ENCODE measurements around the gene CDH10. TPM values are rescaled to one million over a fixed set of nuclear protein-coding genes. Genes with fewer than 3 reads are reported as not detected.

CDH10 gene
- total and polyA plus RNA-seq, 2 of the 4 experiments (the other 2 are of a cell fraction): 0.18 to 0.21 TPM

DNA sequence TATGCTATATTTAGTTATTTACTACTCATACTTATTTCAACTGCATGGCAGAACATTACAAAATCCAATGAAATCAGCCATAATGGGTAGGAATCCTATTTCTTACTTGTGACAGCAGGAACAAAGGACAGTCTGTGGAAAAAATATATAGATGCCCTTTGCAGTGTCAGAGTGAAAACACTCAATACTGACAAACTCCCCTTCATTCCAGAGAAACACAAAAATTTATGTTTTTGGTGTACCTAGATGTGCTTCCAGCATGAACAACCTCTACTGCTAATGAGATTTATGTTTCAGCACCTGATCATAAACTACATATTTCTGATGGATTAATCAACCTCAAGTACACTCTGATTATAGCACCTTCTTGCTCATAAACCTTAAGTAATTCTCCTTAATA lies 132.4 kb downstream of the CDH10 start:
- Histone ChIP-seq H3K9ac (ENCODE audit: low read depth, low read length) (no peak overlapping the region), H2AK9ac (replicated peaks; ENCODE audit: low read depth, low read length, poor library complexity) (no peak overlapping the region), H3K56ac (ENCODE audit: extremely low read depth, insufficient read depth, low read length) (no peak overlapping the region), H3K4me3 (ENCODE audit: insufficient read depth, low read depth, low read length) (no peak overlapping the region), H2BK20ac (ENCODE audit: low read depth, low read length) (no peak overlapping the region), H4K8ac (ENCODE audit: low read depth in 2 of 2, low read length in 2 of 2) (no peak overlapping the region), H3K14ac (replicated peaks; ENCODE audit: low read depth, low read length) (no peak overlapping the region), H3K9me1 (ENCODE audit: insufficient read depth, low read length) (no peaks in the 10 kb centered on the region), H3K4me1 (ENCODE audit: control insufficient read depth, insufficient read depth, low read length) (no peaks in the 10 kb centered on the region), H2BK120ac (ENCODE audit: low read depth, low read length) (no peak overlapping the region), H3K18ac (ENCODE audit: low read depth, low read length) (no peak overlapping the region), H3K4me2 (ENCODE audit: low read depth, low read length) (no peak overlapping the region), H4K91ac (ENCODE audit: insufficient read depth, low read depth, low read length) (no peak overlapping the region), H2AK5ac (ENCODE audit: low read depth, low read length) (no peak overlapping the region), H2BK5ac (ENCODE audit: low read depth, low read length, poor library complexity, severe bottlenecking) (no peak overlapping the region), H3K27ac (ENCODE audit: insufficient read depth, low read length) (no peak overlapping the region), H3K36me3 (ENCODE audit: control insufficient read depth, insufficient read depth, low read length) (no peaks in the 10 kb centered on the region), H3K4ac (ENCODE audit: low read depth, low read length) (no peak overlapping the region), H2AFZ (replicated peaks; ENCODE audit: low read length, poor library complexity) (no peak overlapping the region), H4K5ac (ENCODE audit: low read depth, low read length) (no peak overlapping the region), H2BK15ac (ENCODE audit: low read depth, low read length) (no peak overlapping the region), H3K9me3 (ENCODE audit: control insufficient read depth, insufficient read depth, low read length) (no peaks in the 10 kb centered on the region; the same call in 1 of the 2 replicates), H3K23ac (ENCODE audit: low read depth, low read length) (no peak overlapping the region), H3K27me3 (ENCODE audit: control insufficient read depth, insufficient read depth, low read length) (no peaks in the 10 kb centered on the region), H3K79me1 (ENCODE audit: low read depth in 1 of 2, low read length in 2 of 2) (no peaks in the 10 kb centered on the region), H4K20me1 (ENCODE audit: insufficient read depth, low read length) (no peaks in the 10 kb centered on the region)
- in situ Hi-C loops (cut with MboI; ENCODE audit: low sequenced_read_pairs): no loop called here
- TF ChIP-seq CHD1 (IDR thresholded peaks at IDR 0.05; ENCODE audit: low read depth, low read length): no peak
- no peak for TF ChIP-seq MXI1 (IDR thresholded peaks at IDR 0.05; ENCODE audit: borderline replicate concordance, low read depth, low read length)
- TF ChIP-seq RCOR1 (IDR thresholded peaks at IDR 0.05; ENCODE audit: insufficient replicate concordance, low read length): no peak
- no peak for TF ChIP-seq SMC3 (IDR thresholded peaks at IDR 0.05; ENCODE audit: low read depth, low read length)
- no peak for TF ChIP-seq NFE2L2 (IDR thresholded peaks at IDR 0.05; ENCODE audit: low read depth, low read length)
- no peak for TF ChIP-seq MAFK (IDR thresholded peaks at IDR 0.05; ENCODE audit: low read depth, low read length)
- TF ChIP-seq BHLHE40 (IDR thresholded peaks at IDR 0.05; ENCODE audit: low read depth, low read length): no peak
- TF ChIP-seq, protein P1, sequence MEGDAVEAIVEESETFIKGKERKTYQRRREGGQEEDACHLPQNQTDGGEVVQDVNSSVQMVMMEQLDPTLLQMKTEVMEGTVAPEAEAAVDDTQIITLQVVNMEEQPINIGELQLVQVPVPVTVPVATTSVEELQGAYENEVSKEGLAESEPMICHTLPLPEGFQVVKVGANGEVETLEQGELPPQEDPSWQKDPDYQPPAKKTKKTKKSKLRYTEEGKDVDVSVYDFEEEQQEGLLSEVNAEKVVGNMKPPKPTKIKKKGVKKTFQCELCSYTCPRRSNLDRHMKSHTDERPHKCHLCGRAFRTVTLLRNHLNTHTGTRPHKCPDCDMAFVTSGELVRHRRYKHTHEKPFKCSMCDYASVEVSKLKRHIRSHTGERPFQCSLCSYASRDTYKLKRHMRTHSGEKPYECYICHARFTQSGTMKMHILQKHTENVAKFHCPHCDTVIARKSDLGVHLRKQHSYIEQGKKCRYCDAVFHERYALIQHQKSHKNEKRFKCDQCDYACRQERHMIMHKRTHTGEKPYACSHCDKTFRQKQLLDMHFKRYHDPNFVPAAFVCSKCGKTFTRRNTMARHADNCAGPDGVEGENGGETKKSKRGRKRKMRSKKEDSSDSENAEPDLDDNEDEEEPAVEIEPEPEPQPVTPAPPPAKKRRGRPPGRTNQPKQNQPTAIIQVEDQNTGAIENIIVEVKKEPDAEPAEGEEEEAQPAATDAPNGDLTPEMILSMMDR (conservative IDR thresholded peaks at IDR 0.05; ENCODE audit: low read depth, low read length): no peak
- TF ChIP-seq RFX5 (IDR thresholded peaks at IDR 0.05; ENCODE audit: low read depth, low read length): no peak
- TF ChIP-seq, protein P2, sequence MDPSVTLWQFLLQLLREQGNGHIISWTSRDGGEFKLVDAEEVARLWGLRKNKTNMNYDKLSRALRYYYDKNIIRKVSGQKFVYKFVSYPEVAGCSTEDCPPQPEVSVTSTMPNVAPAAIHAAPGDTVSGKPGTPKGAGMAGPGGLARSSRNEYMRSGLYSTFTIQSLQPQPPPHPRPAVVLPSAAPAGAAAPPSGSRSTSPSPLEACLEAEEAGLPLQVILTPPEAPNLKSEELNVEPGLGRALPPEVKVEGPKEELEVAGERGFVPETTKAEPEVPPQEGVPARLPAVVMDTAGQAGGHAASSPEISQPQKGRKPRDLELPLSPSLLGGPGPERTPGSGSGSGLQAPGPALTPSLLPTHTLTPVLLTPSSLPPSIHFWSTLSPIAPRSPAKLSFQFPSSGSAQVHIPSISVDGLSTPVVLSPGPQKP (IDR thresholded peaks at IDR 0.05; ENCODE audit: borderline replicate concordance, low read depth, low read length): no peak
- TF ChIP-seq, protein P3, sequence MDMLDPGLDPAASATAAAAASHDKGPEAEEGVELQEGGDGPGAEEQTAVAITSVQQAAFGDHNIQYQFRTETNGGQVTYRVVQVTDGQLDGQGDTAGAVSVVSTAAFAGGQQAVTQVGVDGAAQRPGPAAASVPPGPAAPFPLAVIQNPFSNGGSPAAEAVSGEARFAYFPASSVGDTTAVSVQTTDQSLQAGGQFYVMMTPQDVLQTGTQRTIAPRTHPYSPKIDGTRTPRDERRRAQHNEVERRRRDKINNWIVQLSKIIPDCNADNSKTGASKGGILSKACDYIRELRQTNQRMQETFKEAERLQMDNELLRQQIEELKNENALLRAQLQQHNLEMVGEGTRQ (IDR thresholded peaks at IDR 0.05; ENCODE audit: low read depth, low read length): no peak
- ATAC-seq (ENCODE audit: low read depth): no peak
- POLR2A ChIA-PET (ENCODE audit: unreplicated experiment): no interaction called here
- DNase-seq: no peak
- BruUV-seq (replicated peaks): no TSS peak
- CTCF ChIA-PET: no interaction called here
- intact Hi-C loops (cut with micrococcal nuclease): no loop called here
- dilution Hi-C loops (cut with HindIII; ENCODE audit: low sequenced_read_pairs, unreplicated experiment): no loop called here

Measured in IMR-90 (cell line).